Fibroblast of lung (primary cell): ENCODE data around the gene ANKFY1. TPM values are rescaled to one million over a fixed set of nuclear protein-coding genes. Genes with fewer than 3 reads are reported as not detected.

ENCODE experiments used
- DNase-seq, 2 donors: peaks; one replicate each; pipeline versions ENCODE4 v3.0.0 to v3.0.0-alpha.2; 2010; ENCODE audit warnings: low read depth in 2 of 2
- H2AFZ ChIP-seq: 2 replicates; pipeline ENCODE4 v1.5.1; 2012; ENCODE audit warnings: low read length, control low read depth, inconsistent platforms
- H3K27ac ChIP-seq: 2 replicates; pipeline ENCODE4 v1.5.1; 2011; ENCODE audit warnings: low read length, control low read depth; ENCODE audit not compliant: insufficient read depth
- H3K27me3 ChIP-seq: 2 replicates; pipeline ENCODE4 v1.5.1; 2011; ENCODE audit warnings: mild to moderate bottlenecking, low read length; ENCODE audit not compliant: control insufficient read depth, insufficient read depth
- H3K36me3 ChIP-seq: 2 replicates; pipeline ENCODE4 v1.5.1; 2011; ENCODE audit warnings: low read length; ENCODE audit not compliant: control insufficient read depth, insufficient read depth
- H3K4me1 ChIP-seq: 2 replicates; pipeline ENCODE4 v1.5.1; 2011; ENCODE audit warnings: low read length; ENCODE audit not compliant: control insufficient read depth, insufficient read depth; ENCODE audit errors: extremely low read depth
- H3K4me2 ChIP-seq: 2 replicates; pipeline ENCODE4 v1.5.1; 2011; ENCODE audit warnings: low read length, control low read depth; ENCODE audit not compliant: insufficient read depth; ENCODE audit errors: extremely low read depth
- H3K4me3 ChIP-seq, 4 experiments: fragments of 200-600 bp in 1 of 4; sonication (generic) in 1 of 4; replicated peaks in 1 of 4; 2 replicates each; pipeline ENCODE4 v1.5.1; 2011 to 2016; ENCODE audit warnings: low read length in 4 of 4, low read depth in 3 of 4, mild to moderate bottlenecking in 3 of 4, control low read depth in 2 of 4, inconsistent platforms in 1 of 4, mixed read lengths in 1 of 4; ENCODE audit not compliant: insufficient read depth in 1 of 4; ENCODE audit errors: control extremely low read depth in 1 of 4
- H3K79me2 ChIP-seq: 2 replicates; pipeline ENCODE4 v1.5.1; 2012; ENCODE audit warnings: mild to moderate bottlenecking, low read length, inconsistent platforms; ENCODE audit not compliant: control insufficient read depth, insufficient read depth
- H3K9ac ChIP-seq: 2 replicates; pipeline ENCODE4 v1.5.1; 2011; ENCODE audit warnings: mild to moderate bottlenecking, low read length, control low read depth; ENCODE audit not compliant: insufficient read depth
- H3K9me3 ChIP-seq: 2 replicates; pipeline ENCODE4 v1.5.1; 2012; ENCODE audit warnings: low read depth, low read length; ENCODE audit not compliant: control insufficient read depth, insufficient read depth
- H4K20me1 ChIP-seq: 2 replicates; pipeline ENCODE4 v1.5.1; 2011; ENCODE audit warnings: low read length; ENCODE audit not compliant: control insufficient read depth, insufficient read depth; ENCODE audit errors: extremely low read depth
- CTCF ChIP-seq, 2 donors: IDR thresholded peaks in 1 of 2; conservative IDR thresholded peaks in 1 of 2; 1 replicate in 1 of 2; 2 replicates in 1 of 2; pipeline ENCODE4 v1.5.1; 2011 to 2012; ENCODE audit warnings: low read length in 2 of 2, control low read depth in 1 of 2, inconsistent platforms in 1 of 2, low read depth in 1 of 2, mild to moderate bottlenecking in 1 of 2
- EZH2 ChIP-seq: IDR thresholded peaks from 2 replicates; pipeline ENCODE4 v1.5.1; 2012; ENCODE audit warnings: low read length, control low read depth, mild to moderate bottlenecking; ENCODE audit errors: missing control alignments
- polyA plus RNA-seq, 2 donors: library from polyadenylated mRNA; depleted of rRNA in 1 of 2; stranded (reverse) in 1 of 2; unstranded in 1 of 2; fragments of >200 nt; gene quantifications; 2 replicates each; pipeline ENCODE4 v1.2.1, GENCODE V29; 2011 to 2012; ENCODE audit warnings: missing spikeins in 1 of 2
- total RNA-seq: library from RNA; depleted of rRNA; stranded (reverse); fragments of >200 nt; gene quantifications from 2 replicates; pipeline ENCODE4 v1.2.1, GENCODE V29; 2014

The ANKFY1 gene
- total and polyA plus RNA-seq, 2 donors (not counting 1 experiment from before 2014, with no cell fraction given): 26.1 to 34.0 TPM

- Histone ChIP-seq H4K20me1 (no peaks in the 10 kb centered on the region), H3K27ac (no peak overlapping the region)
Observed at GRCh38 chr17:4247971-4248388, 15.8 kb downstream of the ANKFY1 start.

GRCh38 chr17:4247361-4247970, 16.3 kb downstream of the ANKFY1 start:
- peaks cover 62% of the 10 kb centered on the region for H3K79me2 ChIP-seq
- H4K20me1 ChIP-seq: no peaks in the 10 kb centered on the region
- H3K36me3 ChIP-seq: no peaks in the 10 kb centered on the region
- H2AFZ ChIP-seq: no peak overlapping the region
- no peaks in the 10 kb centered on the region for H3K9me3 ChIP-seq
- no peak for TF ChIP-seq EZH2
- no peak for TF ChIP-seq CTCF (conservative IDR thresholded peaks at IDR 0.05 in 1 of 2, IDR thresholded peaks at IDR 0.05 in 1 of 2; ENCODE audit: low read depth in 1 of 2, low read length in 2 of 2)
- H3K4me3 ChIP-seq: no peak overlapping the region
- H3K9ac ChIP-seq: no peak overlapping the region
- H3K27ac ChIP-seq: no peak overlapping the region
- no peak overlapping the region for H3K4me2 ChIP-seq
- H3K27me3 ChIP-seq: no peaks in the 10 kb centered on the region
- no peaks in the 10 kb centered on the region for H3K4me1 ChIP-seq
- DNase-seq: no peak

More at GRCh38 chr17:4247971-4248388, 15.8 kb downstream of the ANKFY1 start:
- TF ChIP-seq CTCF (conservative IDR thresholded peaks at IDR 0.05 in 1 of 2, IDR thresholded peaks at IDR 0.05 in 1 of 2; ENCODE audit: low read depth in 1 of 2, low read length in 2 of 2) (no peak), EZH2 (no peak)
- Histone ChIP-seq H3K9me3 (no peaks in the 10 kb centered on the region), H3K9ac (no peak overlapping the region), H2AFZ (no peak overlapping the region), H3K4me2 (no peak overlapping the region), H3K4me3 (no peak overlapping the region), H3K4me1 (no peaks in the 10 kb centered on the region), H3K27me3 (no peaks in the 10 kb centered on the region), H3K36me3 (no peaks in the 10 kb centered on the region), H3K79me2 (peaks cover 65% of the 10 kb centered on the region)
- DNase-seq: no peak

DNA sequence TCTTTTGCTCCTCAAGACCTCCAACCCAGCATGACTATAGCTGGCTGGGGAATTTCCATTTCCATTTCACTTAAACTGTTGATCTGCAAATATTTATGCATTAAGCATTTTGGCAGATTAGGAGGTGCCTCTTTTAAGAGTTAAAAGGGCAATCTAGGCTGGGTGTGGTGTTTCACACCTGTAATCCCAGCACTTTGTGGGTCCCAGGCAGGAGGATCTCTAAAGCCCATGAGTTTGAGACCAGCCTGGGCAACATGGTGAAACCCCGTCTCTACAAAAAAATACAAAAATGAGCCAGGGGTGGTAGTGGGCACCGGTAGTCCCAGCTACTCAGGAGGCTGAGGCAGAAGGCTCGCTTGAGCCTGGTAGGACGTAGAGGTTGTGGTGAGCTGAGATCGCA, 17.1 kb downstream of the ANKFY1 start:
- Histone ChIP-seq H4K20me1 (no peaks in the 10 kb centered on the region), H3K27ac (no peak overlapping the region), H3K4me3 (no peak overlapping the region), H3K4me2 (no peak overlapping the region), H3K36me3 (no peaks in the 10 kb centered on the region), H3K79me2 (peaks cover 56% of the 10 kb centered on the region), H3K4me1 (no peaks in the 10 kb centered on the region), H3K27me3 (no peaks in the 10 kb centered on the region), H3K9me3 (no peaks in the 10 kb centered on the region), H2AFZ (no peak overlapping the region), H3K9ac (no peak overlapping the region)
- no peak for DNase-seq
- TF ChIP-seq EZH2 (no peak), CTCF (conservative IDR thresholded peaks at IDR 0.05 in 1 of 2, IDR thresholded peaks at IDR 0.05 in 1 of 2; ENCODE audit: low read depth in 1 of 2, low read length in 2 of 2) (no peak)
